ENCODE measurements around the gene MEG3.
"Not testable (repeated sequence)": the region's sequence is repeated elsewhere in the genome, so short reads cannot be mapped to it uniquely, and the experiment has no call there.

MEG3 gene

GRCh38 chr14:100787659-100788058 is 38.3 kb upstream of the MEG3 start:
- no peak for DNase-seq (ENCODE audit: insufficient read length, low spot score)
- TF ChIP-seq POLR2AphosphoS5 (IDR thresholded peaks at IDR 0.05; ENCODE audit: low read depth, low read length) (no peak), SPI1 (IDR thresholded peaks at IDR 0.05; ENCODE audit: low read depth, low read length) (no peak), PAX5 (IDR thresholded peaks at IDR 0.05; ENCODE audit: insufficient read depth, low read length, severe bottlenecking) (no peak), POU2F2 (IDR thresholded peaks at IDR 0.05; ENCODE audit: low read depth, low read length) (no peak)
- no peak for FAIRE-seq

GRCh38 chr14:100788517-100788916 is 37.4 kb upstream of the MEG3 start:
- FAIRE-seq (no peak), DNase-seq (ENCODE audit: insufficient read length, low spot score) (no peak)
- no peak for TF ChIP-seq POLR2AphosphoS5 (IDR thresholded peaks at IDR 0.05; ENCODE audit: low read depth, low read length)
- no peak for TF ChIP-seq POU2F2 (IDR thresholded peaks at IDR 0.05; ENCODE audit: low read depth, low read length)
- no peak for TF ChIP-seq TAF1 (IDR thresholded peaks at IDR 0.05; ENCODE audit: low read depth, low read length)
- no peak for TF ChIP-seq PAX5 (IDR thresholded peaks at IDR 0.05; ENCODE audit: insufficient read depth, low read length, severe bottlenecking)
- TF ChIP-seq SPI1 (IDR thresholded peaks at IDR 0.05; ENCODE audit: low read depth, low read length) = no peak
- TF ChIP-seq POLR2A (IDR thresholded peaks at IDR 0.05; ENCODE audit: low read depth, low read length) = no peak

GRCh38 chr14:100788942-100789341 is 37.0 kb upstream of the MEG3 start:
- FAIRE-seq = no peak
- no peak for DNase-seq (ENCODE audit: insufficient read length, low spot score)
- TF ChIP-seq POLR2AphosphoS5 (IDR thresholded peaks at IDR 0.05; ENCODE audit: low read depth, low read length) (no peak), PAX5 (IDR thresholded peaks at IDR 0.05; ENCODE audit: insufficient read depth, low read length, severe bottlenecking) (no peak), TAF1 (IDR thresholded peaks at IDR 0.05; ENCODE audit: low read depth, low read length) (no peak), SPI1 (IDR thresholded peaks at IDR 0.05; ENCODE audit: low read depth, low read length) (no peak), POLR2A (IDR thresholded peaks at IDR 0.05; ENCODE audit: low read depth, low read length) (no peak), POU2F2 (IDR thresholded peaks at IDR 0.05; ENCODE audit: low read depth, low read length) (no peak)

- TF ChIP-seq POLR2A (IDR thresholded peaks at IDR 0.05; ENCODE audit: low read depth, low read length) (no peak), POLR2AphosphoS5 (IDR thresholded peaks at IDR 0.05; ENCODE audit: low read depth, low read length) (no peak), TAF1 (IDR thresholded peaks at IDR 0.05; ENCODE audit: low read depth, low read length) (no peak), POU2F2 (IDR thresholded peaks at IDR 0.05; ENCODE audit: low read depth, low read length) (no peak), SPI1 (IDR thresholded peaks at IDR 0.05; ENCODE audit: low read depth, low read length) (no peak), PAX5 (IDR thresholded peaks at IDR 0.05; ENCODE audit: insufficient read depth, low read length, severe bottlenecking) (no peak)
- DNase-seq (ENCODE audit: insufficient read length, low spot score) = no peak
- no peak for FAIRE-seq
Measured at GRCh38 chr14:100789460-100790417, 36.2 kb upstream of the MEG3 start.

GRCh38 chr14:100790502-100791347 is 35.2 kb upstream of the MEG3 start:
- DNase-seq (ENCODE audit: insufficient read length, low spot score) (no peak), FAIRE-seq (no peak)
- TF ChIP-seq TAF1 (IDR thresholded peaks at IDR 0.05; ENCODE audit: low read depth, low read length) (no peak), PAX5 (IDR thresholded peaks at IDR 0.05; ENCODE audit: insufficient read depth, low read length, severe bottlenecking) (no peak), POU2F2 (IDR thresholded peaks at IDR 0.05; ENCODE audit: low read depth, low read length) (no peak), POLR2AphosphoS5 (IDR thresholded peaks at IDR 0.05; ENCODE audit: low read depth, low read length) (no peak), SPI1 (IDR thresholded peaks at IDR 0.05; ENCODE audit: low read depth, low read length) (no peak), POLR2A (IDR thresholded peaks at IDR 0.05; ENCODE audit: low read depth, low read length) (no peak)

- DNase-seq (ENCODE audit: insufficient read length, low spot score) (no peak), FAIRE-seq (no peak)
- TF ChIP-seq PAX5 (IDR thresholded peaks at IDR 0.05; ENCODE audit: insufficient read depth, low read length, severe bottlenecking) = no peak
- TF ChIP-seq SPI1 (IDR thresholded peaks at IDR 0.05; ENCODE audit: low read depth, low read length) = no peak
- TF ChIP-seq POU2F2 (IDR thresholded peaks at IDR 0.05; ENCODE audit: low read depth, low read length) = no peak
- no peak for TF ChIP-seq POLR2AphosphoS5 (IDR thresholded peaks at IDR 0.05; ENCODE audit: low read depth, low read length)
- TF ChIP-seq POLR2A (IDR thresholded peaks at IDR 0.05; ENCODE audit: low read depth, low read length) = no peak
- TF ChIP-seq TAF1 (IDR thresholded peaks at IDR 0.05; ENCODE audit: low read depth, low read length) = no peak
Measured at GRCh38 chr14:100791348-100791735, 34.6 kb upstream of the MEG3 start.

- TF ChIP-seq POLR2AphosphoS5 (IDR thresholded peaks at IDR 0.05; ENCODE audit: low read depth, low read length) = no peak
- no peak for TF ChIP-seq POU2F2 (IDR thresholded peaks at IDR 0.05; ENCODE audit: low read depth, low read length)
- no peak for TF ChIP-seq POLR2A (IDR thresholded peaks at IDR 0.05; ENCODE audit: low read depth, low read length)
- no peak for TF ChIP-seq PAX5 (IDR thresholded peaks at IDR 0.05; ENCODE audit: insufficient read depth, low read length, severe bottlenecking)
- TF ChIP-seq SPI1 (IDR thresholded peaks at IDR 0.05; ENCODE audit: low read depth, low read length) = no peak
- no peak for TF ChIP-seq TAF1 (IDR thresholded peaks at IDR 0.05; ENCODE audit: low read depth, low read length)
- no peak for FAIRE-seq
Measured at GRCh38 chr14:100791995-100792394, 33.9 kb upstream of the MEG3 start.

GRCh38 chr14:100796946-100797345 is 29.0 kb upstream of the MEG3 start:
- no peak for FAIRE-seq
- TF ChIP-seq SPI1 (IDR thresholded peaks at IDR 0.05; ENCODE audit: low read depth, low read length) (no peak), POLR2AphosphoS5 (IDR thresholded peaks at IDR 0.05; ENCODE audit: low read depth, low read length) (no peak), POU2F2 (IDR thresholded peaks at IDR 0.05; ENCODE audit: low read depth, low read length) (no peak), POLR2A (IDR thresholded peaks at IDR 0.05; ENCODE audit: low read depth, low read length) (no peak), TAF1 (IDR thresholded peaks at IDR 0.05; ENCODE audit: low read depth, low read length) (no peak), PAX5 (IDR thresholded peaks at IDR 0.05; ENCODE audit: insufficient read depth, low read length, severe bottlenecking) (no peak)
- DNase-seq (ENCODE audit: insufficient read length, low spot score) = no peak

More at GRCh38 chr14:100791995-100792394, 33.9 kb upstream of the MEG3 start:
- no peak for DNase-seq (ENCODE audit: insufficient read length, low spot score)

GRCh38 chr14:100800041-100800440 is 25.9 kb upstream of the MEG3 start:
- TF ChIP-seq TAF1 (IDR thresholded peaks at IDR 0.05; ENCODE audit: low read depth, low read length) = no peak
- no peak for TF ChIP-seq POLR2AphosphoS5 (IDR thresholded peaks at IDR 0.05; ENCODE audit: low read depth, low read length)
- DNase-seq (ENCODE audit: insufficient read length, low spot score) (no peak), FAIRE-seq (no peak)

GRCh38 chr14:100801433-100801832 is 24.5 kb upstream of the MEG3 start:
- DNase-seq (ENCODE audit: insufficient read length, low spot score); FAIRE-seq: not testable (repeated sequence)
